HG03575 (cell line): ENCODE data around the gene SSRP1.

ENCODE experiments used
- ATAC-seq: cut with Tn5 transposase; IDR thresholded peaks from one replicate; pipeline ENCODE4 v1.9.1; 2021; ENCODE audit not compliant: unreplicated experiment, insufficient number of reproducible peaks, low FRiP score; ENCODE audit errors: extremely low read depth

Gene SSRP1, protein sequence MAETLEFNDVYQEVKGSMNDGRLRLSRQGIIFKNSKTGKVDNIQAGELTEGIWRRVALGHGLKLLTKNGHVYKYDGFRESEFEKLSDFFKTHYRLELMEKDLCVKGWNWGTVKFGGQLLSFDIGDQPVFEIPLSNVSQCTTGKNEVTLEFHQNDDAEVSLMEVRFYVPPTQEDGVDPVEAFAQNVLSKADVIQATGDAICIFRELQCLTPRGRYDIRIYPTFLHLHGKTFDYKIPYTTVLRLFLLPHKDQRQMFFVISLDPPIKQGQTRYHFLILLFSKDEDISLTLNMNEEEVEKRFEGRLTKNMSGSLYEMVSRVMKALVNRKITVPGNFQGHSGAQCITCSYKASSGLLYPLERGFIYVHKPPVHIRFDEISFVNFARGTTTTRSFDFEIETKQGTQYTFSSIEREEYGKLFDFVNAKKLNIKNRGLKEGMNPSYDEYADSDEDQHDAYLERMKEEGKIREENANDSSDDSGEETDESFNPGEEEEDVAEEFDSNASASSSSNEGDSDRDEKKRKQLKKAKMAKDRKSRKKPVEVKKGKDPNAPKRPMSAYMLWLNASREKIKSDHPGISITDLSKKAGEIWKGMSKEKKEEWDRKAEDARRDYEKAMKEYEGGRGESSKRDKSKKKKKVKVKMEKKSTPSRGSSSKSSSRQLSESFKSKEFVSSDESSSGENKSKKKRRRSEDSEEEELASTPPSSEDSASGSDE

DNA sequence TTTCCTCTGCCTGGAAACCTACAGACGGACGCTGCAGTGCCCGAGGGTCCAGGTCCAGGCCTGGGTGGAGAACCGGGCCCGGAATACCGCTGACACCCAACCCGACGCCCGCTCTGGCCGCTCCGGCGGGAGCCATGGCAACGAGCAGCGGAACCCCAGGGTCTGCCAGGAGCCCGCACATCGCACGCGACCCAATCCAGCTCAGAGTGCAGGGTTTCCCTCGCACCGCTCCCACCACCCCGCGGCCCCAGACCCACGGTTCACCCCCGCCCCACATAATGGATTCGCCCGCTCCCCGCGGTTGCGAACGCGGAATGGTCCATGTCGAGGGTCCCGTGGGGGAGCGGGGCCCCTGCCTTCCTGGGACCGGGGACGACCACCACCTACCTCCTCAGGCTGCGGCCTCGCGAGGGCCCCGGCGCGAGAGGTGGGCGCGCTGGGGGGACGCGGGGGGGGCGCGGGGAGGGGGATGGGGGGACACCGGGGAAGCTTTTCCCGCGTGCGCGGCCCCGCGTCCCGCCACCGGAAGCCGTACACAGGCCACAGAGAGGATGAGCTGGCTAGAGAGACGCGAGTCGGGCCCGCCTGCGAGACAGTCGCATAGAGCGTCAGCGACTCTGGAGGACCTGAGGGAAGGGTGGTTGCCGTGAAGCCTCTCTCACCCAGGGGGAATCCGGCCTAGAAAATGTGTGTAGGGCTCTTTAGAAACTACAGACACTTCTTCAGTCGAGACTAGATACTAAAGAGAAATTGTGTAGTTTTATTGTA, at the start of gene SSRP1:
Gene SSRP1 (minus strand): TSS at position 550 of the 768 bp plus-strand sequence. CDS start 771 bp downstream, outside the sequence.
- peak; percentile 63 for ATAC-seq

DNA sequence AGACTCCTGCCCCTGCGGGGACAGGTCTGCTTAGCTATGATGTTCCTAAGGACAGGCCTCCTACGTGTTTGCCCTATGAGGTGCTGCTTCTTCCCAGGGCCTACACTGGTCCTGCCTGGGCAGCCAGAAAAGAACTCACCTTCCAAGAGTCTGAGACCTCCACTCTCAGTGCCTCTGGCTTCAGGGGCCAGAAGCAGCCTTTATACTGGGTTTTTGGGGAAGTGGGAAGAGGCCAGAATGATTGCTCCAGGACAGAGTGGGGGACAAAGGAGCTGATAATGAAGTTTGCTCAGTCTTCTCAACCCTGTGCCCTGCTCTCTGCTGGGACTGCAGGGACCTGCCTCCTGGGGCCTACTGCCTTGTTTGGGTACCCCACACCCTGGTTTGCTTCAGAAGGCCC, 45.3 kb upstream of the SSRP1 start, which contains the start of gene PRG3:
Gene PRG3 (minus strand): TSS at position 176 of the 400 bp plus-strand sequence. CDS start 442 bp downstream, outside the sequence.
- no peak for ATAC-seq

DNA sequence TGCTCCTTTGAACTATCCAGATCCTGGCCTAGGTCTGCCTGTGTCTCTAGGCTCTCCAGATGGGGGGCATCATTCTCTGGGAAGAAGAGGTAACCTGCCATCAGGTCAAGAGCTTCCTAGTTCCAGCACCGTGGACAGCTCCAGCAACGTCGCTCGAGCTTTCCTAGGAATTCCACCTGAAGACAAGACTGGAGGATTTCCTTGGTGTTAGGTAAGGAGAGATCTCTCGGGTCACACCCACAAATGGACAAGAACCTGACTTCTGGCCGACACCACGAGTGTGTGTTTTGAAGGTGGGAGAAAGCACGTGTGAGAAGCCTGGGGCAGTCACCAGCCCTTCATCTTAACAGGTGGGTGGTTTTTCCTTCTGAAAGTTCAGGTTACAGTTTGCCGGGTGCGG, 44.0 kb upstream of the SSRP1 start:
- no peak for ATAC-seq

DNA sequence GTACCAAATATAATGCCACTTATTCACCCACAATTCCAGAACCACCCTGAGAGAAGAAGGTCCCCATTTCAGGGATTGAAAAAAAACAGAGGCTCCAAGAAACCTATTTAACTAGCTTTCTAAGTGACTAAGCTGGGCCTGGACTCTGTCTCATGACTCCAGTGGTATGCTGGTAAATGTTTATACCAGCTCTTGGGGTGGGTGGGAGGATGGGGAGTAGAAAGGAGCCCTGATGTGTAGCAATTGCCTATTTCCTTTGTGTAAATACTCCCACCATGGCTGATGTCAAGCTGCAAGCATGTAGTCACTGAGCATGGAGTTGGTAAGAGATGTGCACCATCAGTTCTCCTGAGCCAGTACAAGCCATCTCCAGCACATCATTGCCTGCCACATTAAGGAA, 42.5 kb upstream of the SSRP1 start:
- ATAC-seq = no peak

DNA sequence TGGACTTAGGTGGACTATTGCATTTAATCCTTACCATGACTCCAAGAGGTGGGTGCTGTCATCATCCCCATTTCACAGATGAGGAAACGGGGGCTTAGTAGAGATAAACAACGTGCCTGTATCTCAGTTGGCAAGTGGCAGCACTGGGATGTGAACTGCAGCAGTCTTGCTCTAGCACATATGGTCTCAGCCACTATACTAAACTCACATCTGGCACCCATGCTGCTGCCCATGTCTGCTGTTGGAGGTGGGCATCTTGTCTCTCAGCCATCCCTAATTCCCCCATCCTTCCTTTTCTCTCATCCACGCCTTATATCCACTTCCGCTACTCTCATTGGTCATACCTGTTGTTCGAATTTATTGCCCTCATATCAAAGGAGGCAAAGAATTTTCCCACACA, 41.4 kb upstream of the SSRP1 start:
- no peak for ATAC-seq

DNA sequence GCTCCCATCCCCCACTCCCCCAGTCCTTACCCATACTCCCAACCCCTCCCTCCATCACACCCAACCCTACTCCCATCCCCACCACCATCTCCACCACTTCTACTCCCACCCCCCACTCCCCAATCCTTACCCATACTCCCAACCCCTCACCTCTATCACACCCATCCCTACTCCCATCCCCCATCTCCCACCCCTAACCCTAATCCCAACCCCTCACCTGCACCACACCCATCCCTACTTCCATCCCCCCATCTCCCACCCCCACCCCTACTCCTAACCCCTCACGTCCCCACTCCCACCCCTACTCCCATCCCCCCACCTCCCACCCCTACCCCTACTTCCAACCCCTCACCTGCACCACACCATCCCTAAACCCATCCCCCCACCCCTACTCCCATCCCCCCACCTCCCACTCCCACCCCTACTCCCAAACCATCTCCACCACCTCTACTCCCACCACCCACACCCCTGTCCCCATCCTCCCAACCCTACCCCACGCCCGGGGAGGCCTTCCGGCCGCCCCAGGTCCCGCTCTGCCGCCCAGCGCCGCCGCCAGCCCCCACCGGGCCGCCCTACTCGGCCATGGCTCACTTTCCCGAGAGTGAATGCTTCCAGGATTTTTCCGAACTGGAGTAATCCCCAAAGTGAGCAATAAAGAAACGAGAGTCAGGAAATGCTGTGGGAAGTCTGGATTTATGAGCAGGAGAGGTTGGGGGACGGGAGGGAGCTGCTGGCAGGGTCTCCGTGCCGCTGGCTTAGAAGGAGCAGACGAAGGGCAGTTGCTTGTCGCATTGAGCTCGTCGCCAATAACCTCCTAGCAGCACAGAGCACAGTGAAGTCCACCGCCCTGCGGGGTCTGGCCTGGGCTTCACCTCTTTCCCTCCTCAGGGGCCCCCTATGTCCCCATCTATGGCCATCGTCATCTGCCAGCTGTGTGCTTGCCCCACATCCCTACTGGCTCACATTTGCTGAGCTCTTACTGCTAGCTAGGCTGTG, 40.7 kb upstream of the SSRP1 start:
- ATAC-seq = no peak

DNA sequence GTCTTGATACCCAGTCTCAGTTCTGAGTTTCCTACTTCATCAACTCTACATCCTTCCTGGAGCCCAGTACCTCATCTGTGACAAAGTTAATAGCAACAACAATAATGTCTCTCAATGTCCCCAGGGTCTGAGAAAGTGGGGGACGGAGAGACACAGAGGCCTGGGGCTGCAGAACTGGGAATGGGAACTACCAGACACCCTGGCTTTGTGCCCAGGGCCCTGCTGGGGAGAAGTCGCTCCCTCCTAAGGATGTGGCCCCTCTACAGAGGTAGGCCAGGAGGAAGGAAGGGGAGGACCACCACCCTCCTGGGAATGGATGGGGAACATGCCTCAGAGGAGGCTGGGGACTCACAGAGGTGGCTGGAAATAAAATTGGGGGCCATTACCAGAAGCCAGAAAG, 39.8 kb upstream of the SSRP1 start:
- ATAC-seq = no peak

DNA sequence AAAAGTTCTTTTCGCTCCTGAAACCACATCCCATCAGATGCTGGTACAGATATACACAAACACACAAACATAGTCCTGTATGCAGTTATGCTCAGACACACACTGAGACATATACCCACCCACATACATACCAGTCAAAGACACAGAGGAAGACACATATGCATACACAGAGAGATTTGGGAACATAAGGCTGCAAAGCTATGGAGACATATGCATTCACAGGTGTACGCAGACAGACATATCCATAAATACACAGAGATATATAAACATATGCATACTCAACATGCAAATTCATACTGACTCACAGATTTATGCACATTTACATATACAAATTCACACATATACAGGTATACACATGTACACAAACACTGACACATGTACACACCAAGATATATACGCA, 39.3 kb upstream of the SSRP1 start:
- no peak for ATAC-seq

DNA sequence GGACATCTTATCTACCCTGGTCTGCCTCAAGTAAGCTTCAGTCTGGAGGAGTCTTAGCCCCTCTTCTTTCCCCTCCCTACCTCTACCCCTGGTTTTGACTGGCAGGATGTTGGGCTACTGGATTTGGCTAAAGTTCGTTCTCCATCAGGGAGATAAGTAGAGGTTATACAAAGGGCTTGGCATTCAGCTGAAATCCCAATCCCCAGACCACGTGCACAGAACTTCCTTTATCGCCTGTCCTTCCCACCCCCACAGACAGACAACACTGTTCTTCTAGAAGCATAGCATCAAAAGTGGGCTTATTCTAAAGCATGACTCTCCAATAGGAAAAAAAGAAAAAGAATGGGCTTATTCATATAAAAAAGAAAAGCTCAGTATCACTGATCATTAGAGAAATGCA, 37.5 kb upstream of the SSRP1 start:
- ATAC-seq = no peak

DNA sequence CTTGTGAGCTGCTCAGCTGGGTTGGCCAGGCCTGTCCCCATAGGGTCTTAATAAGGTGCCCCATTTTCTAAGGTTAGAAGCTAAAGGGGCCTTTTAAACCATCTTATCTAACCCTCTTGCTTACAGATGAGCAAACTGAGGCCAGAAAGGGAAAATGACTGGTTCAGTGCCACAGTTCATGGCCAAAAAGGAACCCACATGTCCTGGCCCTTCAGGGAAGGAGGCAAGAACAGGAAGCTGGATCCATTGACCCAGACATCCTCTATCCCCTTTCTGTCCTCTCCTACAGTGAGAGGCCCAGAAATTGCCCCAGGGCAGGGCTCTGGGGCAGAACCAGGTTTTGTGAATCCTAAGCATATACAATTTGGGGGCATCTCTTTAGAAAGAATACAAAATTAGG, 35.2 kb upstream of the SSRP1 start:
- no peak for ATAC-seq

DNA sequence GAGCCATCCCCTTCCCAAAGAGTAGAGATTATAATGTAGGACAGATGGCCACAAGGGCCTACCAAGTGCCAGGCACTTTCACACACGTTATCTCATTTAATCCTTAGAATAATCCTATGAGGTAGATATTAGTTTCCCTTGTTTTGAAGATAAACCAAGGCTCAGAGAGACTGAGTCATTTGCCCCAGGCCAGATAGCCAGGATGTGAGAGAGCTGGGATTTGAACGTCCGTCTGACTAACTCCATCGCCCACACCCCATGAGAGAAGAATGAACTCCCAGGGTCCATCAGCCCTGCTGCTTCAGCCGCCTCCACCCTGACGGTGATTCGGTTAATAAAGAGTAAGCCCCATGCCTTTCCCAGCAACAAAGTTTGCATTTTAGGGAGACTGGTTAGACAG, 34.6 kb upstream of the SSRP1 start:
- ATAC-seq = no peak

DNA sequence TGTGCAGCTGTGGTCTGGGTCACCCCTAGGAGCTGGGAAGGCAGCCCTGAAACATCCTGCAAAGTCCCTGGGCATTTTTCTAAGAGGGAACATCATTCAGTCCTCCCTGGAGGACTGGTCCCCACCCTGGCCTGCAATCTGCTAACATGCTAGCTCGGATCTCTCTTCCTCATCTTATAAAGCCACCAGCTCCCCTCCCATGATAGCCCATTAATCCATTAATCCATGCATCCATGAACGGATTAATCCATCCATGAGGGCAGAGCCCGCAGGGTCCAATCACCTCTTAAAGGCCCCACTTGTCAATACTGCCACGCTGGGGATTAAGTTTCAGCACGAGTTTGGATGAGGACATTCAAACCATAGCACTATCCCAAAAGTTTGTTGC, 33.1 kb upstream of the SSRP1 start:
- ATAC-seq = no peak

DNA sequence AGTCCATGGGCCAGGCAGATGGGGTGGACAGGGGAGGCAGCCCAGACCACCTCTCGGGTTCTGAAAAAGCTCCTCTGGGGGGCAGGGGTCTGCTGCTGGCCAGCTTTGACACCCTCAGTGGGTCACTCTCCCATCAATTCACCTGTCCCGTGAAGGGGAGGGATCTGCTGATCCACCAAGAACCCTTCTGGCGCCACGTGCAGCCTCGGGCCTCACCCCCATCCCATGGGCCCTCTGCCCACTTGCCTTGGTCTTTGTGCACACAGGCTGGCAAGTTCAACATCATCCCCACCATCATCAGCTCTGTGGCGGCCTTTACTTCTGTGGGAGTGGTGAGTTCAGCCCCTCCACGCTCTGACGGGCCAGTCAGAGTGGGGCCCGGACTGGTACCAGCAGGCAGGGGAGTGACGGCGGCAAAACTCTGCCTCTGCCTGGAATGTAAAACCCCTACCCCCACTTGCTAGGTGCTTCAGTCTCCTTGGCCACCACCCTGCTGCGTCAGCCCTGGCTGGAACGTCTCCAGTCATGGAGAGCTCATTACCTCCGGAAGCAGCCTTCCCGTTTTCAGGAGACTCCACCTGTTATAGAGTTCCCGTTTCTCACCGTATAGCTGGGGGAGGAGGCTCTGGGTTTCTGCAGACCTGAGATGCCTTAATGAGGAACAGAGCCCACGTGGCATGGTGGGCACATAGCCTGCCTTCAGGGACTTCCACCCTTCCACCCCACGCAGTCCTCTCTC, 32.6 kb upstream of the SSRP1 start:
- ATAC-seq = no peak

DNA sequence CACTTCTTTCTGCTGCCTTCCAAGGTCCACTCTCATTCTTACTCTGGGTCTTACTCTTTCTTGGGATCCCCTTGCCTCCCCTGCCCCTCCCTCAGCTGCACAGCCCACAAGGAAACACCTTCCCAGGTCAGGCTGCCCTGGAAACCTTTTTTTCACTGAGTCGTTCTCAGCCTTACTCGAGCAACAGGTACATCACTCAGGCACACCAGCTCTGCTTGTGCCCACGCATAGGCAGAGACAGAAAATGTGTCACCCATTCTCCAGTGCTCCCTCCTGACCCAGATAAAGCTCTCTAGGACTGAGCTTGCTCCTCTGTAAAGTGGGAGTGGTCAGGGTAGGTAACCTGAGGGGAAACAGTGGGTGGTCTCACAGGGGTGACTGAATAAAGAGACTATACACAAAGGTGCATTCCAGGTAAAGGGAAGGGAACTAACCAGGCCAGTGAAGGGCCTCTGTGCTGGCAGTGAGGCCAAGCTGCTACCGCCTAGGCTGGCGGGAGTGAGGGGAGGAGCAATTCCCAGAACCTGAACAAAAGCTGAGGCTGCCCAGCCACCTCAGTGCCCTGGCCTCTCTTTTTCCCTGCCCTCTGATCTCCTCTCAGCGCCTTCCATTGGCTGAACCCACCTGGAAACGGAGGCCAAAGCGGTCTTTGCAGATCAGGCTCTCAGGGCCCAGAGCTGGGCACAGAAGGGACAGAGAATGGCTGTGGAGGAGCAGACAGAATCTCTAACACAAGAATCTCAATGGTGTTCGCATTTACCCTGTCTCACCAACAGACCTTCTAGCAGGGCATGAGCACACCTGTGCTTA, 29.4 kb upstream of the SSRP1 start:
- ATAC-seq = no peak

DNA sequence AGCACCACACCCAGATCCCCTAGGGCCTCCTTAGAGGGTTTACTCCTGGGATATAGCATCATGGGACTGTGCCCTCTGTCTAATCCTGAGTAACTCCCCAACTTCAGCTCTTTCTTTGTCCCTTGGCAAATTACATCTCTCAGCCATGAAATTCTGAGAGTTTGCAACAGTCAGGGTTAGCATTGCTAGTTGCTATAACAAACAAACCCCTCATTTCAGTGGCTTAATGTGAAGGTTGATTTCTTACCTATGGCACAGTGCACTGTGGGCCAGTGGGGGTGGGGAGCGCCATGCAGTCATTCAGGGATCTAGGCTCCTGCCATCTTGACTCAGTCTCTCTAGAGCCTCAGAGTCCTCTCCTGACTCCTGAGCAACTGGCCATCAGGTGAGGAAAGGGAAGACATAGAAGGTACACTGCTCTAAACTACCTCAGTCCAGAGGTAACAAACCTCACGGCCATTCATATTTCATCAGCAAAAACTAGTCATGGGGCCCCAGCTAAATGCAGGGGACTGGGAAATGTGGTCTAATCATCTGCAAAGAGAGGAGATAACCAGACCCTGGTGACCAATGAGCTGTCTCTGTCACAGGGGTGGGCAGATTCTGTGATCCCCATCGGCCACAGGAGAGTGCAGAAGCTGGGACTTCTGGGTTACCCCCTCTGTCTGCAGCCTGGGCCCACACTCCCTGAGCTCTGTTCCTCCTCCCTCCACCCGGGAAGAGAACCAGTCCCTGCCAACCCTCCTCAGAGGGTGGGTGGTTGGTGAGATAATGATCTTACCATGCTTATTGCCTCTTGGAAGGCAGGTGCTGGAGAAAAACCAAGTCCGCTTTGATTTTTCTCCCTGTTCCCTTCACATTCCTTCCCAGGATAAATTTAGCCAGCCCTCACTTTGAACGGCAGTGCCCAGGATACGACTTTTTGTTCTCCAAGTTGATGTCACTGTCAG, 27.7 kb upstream of the SSRP1 start:
- no peak for ATAC-seq

DNA sequence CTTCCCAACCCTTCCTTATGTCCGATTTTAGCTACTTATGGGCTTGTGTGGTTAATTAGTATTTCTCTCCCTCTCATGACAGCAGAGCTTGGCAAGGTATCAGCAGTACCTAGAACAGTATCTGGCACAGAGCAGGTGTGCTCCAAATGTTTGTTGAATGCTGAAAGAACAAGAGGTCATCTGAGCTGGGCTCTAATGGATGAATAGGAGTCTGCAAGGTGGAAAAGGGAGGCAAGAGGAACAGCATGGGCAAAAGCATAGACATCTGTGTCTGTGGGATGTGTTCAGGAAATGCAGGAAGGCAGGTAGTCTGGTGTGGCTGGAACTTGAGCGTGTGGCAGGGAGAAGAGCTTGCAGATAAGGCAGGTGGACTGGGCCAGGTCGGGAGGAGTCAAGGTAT, 26.2 kb upstream of the SSRP1 start:
- ATAC-seq = no peak
